SU-DHL-6 (cell line): ENCODE results near the gene COL4A1.

Experiments
- EZH2phosphoT487 ChIP-seq: fragments of 200-600 bp; sonication (generic), shearing (Covaris generic); conservative IDR thresholded peaks from 2 replicates; pipeline ENCODE4 v1.6.1; 2018; ENCODE audit warnings: mild to moderate bottlenecking, antibody characterized with exemption, low read length, moderate library complexity, mixed read lengths
- TF ChIP-seq, protein P1 (sequence below): fragments of 200-600 bp; sonication (generic); IDR thresholded peaks from one replicate; pipeline ENCODE4 v1.5.1; 2017; ENCODE audit warnings: antibody characterized with exemption, mild to moderate bottlenecking, low read length, moderate library complexity; ENCODE audit not compliant: insufficient read depth, poor library complexity, severe bottlenecking

DNA sequence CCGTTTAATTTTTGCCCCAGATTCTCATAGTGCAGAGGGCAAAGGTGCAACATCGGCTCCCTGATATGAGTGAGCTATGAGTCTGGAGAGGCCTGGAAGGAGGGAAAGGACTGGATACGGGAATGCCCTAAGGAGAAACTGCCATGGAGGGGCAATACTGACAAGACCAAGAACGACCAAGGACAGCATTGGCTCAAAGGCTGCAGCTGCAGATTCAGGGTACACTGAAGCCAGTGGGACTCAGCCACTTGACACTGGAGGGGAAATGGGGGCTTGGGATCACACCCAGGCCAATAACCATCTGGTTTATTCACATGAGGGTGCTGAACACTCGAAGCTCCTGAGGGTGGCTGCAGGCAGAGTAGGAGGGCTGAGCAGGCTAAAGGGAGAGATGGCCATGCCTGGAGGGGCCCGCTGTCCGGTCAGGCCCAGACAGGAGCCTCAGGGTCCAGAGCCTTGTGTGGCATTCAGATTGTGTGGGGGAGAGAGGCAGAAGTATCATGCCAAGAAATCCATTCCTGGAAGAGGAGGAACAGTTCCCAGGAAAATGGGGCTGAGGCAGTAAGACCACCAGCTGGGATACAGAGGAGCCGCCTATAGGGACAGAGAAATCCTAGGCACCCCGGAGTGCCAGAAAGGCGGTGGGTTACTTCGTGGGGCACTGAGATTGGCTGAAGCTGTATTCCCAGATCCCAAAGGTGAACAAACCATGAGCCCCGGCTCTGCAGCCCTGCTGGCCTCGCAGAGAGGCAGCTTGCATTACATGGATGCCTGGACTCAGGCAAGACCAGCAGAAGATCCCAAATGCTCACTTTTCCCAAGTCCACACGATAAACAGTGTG, 20.7 kb downstream of the COL4A1 start:
- no peak for TF ChIP-seq EZH2phosphoT487
- TF ChIP-seq, protein P1, sequence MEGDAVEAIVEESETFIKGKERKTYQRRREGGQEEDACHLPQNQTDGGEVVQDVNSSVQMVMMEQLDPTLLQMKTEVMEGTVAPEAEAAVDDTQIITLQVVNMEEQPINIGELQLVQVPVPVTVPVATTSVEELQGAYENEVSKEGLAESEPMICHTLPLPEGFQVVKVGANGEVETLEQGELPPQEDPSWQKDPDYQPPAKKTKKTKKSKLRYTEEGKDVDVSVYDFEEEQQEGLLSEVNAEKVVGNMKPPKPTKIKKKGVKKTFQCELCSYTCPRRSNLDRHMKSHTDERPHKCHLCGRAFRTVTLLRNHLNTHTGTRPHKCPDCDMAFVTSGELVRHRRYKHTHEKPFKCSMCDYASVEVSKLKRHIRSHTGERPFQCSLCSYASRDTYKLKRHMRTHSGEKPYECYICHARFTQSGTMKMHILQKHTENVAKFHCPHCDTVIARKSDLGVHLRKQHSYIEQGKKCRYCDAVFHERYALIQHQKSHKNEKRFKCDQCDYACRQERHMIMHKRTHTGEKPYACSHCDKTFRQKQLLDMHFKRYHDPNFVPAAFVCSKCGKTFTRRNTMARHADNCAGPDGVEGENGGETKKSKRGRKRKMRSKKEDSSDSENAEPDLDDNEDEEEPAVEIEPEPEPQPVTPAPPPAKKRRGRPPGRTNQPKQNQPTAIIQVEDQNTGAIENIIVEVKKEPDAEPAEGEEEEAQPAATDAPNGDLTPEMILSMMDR = no peak
